ENCODE measurements around the gene GFY.

DNA sequence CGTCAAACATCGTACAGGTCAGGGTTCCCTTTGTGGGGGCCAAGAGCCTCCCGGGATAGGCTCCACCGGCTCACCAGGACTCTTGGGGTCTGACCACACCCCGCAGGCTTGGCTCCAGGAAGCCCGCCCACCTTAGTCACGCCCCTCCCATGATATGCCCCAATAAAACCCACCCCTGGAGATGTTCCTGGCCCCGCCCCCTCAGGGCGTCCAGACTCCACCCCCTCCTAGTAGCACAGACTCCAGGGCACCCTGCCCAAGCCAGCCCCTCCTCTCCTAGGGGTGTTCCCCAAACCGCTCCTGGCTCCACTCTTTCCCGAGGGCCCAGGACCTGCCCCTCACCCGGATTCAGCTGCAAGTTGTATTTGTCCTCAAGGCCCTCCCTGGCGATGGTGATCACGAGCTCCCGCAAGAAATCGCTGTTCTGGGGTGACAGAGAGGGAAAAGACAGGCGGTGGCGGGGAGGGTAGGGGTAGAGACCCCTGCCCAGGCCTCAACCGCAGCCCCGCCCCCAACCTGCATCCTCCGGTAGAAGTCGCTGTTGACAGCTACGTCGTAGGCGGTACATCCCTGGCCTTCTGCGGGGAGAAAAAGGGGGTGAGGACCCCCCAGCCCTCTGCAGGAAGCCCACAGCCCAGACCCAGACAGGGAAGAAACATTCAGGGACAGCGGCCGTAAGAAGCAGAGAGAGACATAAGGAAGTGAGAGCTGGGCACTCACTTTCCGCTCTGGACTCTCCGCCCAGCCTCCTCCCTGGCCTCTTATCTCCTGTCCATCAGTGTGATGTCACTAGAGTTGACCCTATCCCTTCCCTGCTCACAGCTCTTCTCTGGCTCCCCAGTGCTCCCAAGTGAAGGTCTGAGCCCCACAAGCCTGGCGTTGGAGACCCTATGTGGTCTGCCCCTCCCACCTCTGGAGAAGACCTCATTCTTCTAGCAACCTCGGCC, 22.6 kb downstream of the GFY start:
- TF ChIP-seq, protein P1, sequence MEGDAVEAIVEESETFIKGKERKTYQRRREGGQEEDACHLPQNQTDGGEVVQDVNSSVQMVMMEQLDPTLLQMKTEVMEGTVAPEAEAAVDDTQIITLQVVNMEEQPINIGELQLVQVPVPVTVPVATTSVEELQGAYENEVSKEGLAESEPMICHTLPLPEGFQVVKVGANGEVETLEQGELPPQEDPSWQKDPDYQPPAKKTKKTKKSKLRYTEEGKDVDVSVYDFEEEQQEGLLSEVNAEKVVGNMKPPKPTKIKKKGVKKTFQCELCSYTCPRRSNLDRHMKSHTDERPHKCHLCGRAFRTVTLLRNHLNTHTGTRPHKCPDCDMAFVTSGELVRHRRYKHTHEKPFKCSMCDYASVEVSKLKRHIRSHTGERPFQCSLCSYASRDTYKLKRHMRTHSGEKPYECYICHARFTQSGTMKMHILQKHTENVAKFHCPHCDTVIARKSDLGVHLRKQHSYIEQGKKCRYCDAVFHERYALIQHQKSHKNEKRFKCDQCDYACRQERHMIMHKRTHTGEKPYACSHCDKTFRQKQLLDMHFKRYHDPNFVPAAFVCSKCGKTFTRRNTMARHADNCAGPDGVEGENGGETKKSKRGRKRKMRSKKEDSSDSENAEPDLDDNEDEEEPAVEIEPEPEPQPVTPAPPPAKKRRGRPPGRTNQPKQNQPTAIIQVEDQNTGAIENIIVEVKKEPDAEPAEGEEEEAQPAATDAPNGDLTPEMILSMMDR (IDR thresholded peaks at IDR 0.05) = no peak
- no peak for TF ChIP-seq POLR2A (IDR thresholded peaks at IDR 0.05)

All from right lobe of liver (tissue), 4 donors.